Brain pericyte (primary cell): ENCODE data around the gene ACSL3.
"Not testable (repeated sequence)": the region's sequence is repeated elsewhere in the genome, so short reads cannot be mapped to it uniquely, and the experiment has no call there.

ENCODE experiments used
- DNase-seq: peaks from one replicate; pipeline ENCODE4 v3.0.0-alpha.2; 2012; ENCODE audit warnings: low read depth, low spot score

ACSL3 gene

DNA sequence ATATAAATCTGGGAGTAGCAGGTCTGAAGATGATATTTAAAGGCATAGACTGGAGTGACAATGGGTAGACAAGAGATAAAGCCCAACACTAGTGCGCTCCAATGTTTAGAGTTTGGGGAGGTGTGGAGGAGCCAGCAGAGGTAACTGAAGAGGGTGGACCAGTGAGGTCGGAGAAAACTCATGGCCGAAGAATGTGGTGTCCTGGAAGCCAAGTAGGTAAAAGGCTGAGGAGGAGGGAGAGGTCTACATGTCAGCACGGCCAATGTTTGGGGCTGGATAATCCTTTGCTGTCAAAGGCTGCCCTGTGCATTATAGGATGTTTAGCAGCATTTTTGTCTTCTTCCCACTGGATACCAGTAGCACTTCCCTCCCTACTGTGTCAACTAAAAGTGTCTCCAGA lies 112.4 kb downstream of the ACSL3 start:
- no peak for DNase-seq

DNA sequence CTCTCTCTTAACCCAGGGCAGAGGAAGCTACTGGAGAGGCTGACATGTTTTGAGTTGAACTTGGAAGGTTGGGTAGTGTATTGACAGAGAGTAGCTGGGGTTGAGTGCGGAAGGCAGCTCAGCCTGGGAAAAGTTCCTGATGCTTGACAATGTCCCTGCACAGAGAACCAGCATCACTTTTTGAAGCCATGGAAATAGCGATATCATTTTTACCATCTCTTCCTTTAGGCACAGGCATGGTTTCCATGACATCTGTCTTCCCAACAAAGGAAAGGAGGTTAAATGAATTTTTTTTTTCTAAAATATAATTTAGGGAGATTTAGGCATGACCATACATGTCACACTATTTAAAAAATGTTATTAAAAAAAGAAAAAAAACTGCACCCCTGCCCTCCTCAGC lies 112.9 kb downstream of the ACSL3 start:
- no peak for DNase-seq

DNA sequence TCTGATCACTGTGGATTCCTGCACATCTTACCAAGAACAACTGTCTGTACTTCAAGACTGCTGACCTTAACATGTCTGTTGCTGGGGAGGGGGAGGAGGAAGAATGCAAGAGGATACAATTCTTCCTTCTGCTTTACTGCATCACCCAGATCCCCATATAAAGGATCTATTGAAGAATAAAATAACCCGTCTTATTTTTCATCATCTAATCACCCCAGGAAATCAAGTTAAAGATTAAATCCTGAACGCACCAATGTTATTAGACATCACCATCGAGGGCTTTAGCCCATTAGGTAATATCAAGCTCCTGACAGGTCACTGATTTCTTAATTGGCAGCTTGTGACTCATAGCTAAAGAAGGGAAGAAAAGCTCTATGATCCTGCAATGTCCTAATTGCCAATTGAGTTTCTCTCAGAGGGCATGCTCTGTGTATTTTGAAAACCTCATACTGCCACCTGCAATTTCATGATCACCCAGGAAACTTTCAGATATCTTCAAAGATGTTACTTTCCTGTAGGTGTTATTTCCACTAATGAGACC lies 115.8 kb downstream of the ACSL3 start:
- no peak for DNase-seq

DNA sequence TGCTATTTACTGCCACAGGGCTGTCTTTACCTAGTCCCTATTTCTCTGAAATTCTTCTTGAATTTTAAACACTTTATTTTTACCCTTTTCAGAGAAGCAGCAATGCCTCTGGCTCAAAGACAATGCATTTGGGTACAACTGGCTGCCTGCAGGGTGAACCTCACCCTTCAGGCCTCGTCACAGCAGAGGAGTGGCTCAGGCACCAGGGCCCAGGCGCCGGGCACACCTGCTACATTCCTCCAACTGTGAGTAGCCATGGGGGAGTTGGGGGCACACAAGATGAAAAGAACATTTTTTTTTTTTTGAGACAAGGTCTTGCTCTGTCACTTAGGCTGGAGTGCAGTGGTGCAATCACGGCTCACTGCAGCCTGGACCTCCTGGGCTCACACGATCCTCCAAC lies 116.3 kb downstream of the ACSL3 start:
- DNase-seq = no peak

DNA sequence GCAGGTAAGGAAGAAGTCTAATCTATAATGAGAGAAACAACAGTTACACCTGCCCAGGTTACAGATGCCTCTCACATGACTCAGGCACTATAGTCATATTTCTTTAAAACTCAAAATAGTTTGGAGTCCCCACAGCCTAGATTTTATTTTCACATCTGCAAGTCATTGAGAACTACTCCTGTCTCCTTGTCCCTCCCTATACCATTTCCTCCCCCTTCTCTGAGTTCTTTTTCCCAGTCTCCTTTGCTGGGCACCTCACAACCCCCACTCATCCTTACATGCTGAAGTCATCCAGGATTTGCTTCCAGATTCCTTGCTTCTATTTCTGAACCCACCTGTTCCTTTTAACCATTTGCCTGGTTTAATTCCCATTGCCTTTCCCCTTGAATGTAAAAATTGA lies 118.0 kb downstream of the ACSL3 start:
- no peak for DNase-seq

DNA sequence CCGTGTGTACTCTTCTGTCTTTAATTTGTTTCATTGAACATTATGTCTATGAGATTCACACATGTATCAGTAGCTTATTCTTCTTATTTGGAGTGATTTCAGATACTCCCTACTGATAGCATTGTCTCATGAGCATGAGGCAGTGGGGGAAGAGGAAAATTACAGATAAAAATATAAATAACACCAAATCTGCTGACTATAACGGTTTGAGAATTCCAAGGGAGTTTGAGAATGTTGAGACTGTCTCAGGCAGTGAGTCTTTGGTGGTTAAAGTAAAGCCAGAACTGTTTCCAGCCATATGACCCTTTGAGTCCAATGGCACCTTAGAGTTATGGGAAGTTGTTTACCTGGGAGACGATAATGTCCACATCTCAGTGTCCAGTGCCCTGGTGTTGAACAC lies 118.6 kb downstream of the ACSL3 start:
- no peak for DNase-seq

DNA sequence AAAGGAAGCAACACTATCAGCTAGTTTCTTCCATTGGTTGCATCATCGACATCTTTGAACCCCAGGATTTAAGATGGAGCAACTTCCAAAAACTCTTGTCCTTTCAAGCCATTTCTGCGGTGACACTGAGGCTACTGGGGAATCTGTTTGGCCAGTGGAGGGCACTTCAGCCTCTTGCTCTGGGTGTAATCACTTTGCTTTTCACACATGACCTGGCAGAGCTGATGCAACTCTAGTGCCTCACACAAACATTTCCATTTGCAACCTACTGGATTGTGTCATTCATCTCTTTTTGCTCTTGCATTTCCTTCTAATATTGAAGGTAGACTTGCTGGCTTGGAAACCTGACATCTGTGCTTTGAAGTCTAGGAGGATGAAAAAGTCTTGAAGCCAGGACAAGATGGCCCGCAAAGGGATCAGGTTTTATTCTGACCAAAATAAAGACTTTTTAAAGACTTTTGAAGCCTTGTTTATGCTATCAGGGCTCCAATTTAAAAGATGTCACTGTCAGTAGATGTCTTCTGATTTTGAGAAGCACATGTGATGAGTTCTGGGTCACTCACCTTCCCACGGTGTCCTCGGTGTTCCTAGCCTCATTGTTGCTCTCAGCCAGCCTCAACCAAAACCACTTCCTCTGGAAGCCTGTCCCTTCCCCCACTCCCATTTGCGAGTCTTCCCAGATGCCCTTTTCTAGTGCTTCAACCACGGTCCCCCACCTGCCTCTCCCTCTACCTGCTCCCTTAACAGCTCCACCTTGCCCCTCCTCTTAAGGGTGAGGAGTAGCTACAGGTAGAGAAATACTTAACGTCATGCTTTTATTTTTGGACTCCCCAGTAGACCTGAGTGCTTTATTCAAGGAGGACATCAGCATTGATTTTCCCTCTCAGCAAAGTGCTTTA lies 121.4 kb downstream of the ACSL3 start:
- peak; percentile 34 for DNase-seq

DNA sequence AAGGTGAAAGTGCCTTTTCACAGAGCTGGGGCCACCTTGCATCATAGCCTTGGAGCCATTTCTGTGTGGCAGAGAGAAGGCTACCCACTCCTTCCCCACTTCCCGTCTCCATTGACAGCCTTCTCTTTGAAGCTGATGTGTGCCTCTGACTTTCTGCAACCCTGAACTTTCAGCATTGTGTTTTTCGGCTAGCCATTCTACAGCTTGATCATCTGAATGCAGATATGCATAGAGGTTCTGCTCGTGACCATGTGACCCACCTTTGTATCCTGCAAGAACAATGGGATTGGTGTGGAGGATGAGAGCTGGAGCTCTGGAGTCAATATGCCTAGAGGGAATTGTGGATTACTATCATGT lies 122.1 kb downstream of the ACSL3 start:
- no peak for DNase-seq

DNA sequence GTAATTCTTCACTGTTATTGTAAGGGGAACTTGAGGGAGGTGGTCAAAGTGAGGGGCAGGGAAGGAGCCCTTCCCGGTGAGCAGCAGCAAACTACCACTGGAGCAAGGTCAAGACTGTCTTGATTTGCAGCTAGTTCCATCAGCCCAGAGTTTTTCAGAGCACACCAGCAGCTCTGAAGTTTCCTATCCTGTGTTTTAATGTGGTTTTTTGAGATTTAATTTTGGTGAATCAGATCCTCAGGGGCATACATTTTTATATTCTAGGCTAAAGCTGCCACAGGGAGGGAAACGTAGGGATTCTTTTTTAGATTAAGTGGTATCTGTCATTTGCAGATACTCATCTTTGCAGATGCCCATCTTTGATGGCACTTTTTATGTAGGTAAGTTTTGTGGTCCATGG lies 124.1 kb downstream of the ACSL3 start:
- no peak for DNase-seq

DNA sequence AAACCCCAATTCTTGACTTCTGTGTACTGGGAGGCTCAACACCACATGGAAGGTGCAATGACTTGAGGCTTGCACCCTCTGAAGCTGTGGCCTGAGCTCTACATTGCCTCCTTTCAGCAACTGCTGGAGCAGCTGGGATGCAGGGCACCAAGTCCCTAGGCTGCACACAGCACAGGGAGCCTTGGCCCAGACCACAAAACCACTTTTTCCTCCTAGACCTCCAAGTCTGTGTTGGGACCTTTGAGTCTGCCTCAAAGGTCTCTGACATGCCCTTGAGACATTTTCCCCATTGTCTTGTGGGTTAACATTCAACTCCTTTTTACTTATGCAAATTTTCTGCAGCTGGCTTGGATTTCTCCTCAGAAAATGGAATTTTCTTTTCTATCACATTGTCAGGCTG lies 128.6 kb downstream of the ACSL3 start:
- DNase-seq = no peak

DNA sequence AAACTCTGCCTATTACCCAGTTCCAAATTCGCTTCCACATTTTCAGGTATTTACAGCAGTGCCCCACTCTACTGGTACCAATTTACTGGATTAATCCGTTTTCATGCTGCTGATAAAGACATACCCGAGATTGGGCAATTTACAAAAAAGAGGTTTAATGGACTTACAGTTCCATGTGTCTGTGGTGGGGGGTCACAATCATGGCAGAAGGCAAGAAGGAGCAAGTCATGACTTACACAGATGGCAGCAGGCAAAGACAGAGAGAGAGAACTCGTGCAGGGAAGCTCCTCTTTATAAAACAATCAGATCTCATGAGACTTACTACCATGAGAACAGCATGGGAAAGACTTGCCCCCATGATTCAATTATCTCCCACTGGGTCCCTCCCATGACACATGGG lies 129.4 kb downstream of the ACSL3 start:
- DNase-seq = not testable (repeated sequence)

DNA sequence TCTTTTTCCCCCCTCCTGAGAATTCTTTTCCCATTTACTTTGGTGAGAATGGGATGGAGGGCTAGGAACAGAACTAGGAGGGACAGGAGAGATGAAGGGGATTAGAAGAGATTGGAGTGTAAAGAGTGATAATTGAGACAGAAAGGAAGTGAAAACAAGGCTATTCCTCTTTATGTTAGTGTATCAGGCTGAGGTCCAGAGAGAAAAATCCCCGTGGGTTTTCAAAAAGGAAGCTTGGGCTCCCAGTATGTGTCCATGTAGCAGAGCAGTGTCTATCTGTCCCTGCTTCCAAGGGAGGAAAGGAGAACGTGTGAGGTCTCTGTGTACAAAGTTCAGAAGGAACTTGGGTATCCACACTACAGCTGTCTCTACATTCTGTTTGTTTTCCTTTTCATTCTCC lies 131.3 kb downstream of the ACSL3 start:
- peak; percentile 56 for DNase-seq
